Liver (tissue), 9 donors: ENCODE data around the gene APOE. TPM values are rescaled to one million over a fixed set of nuclear protein-coding genes. Genes with fewer than 3 reads are reported as not detected.

Experiments used
- DNase-seq: peaks from one replicate; pipeline ENCODE4 v3.0.0-alpha.2; 2017; ENCODE audit warnings: low spot score
- H3K27ac ChIP-seq, 2 donors: one replicate each; pipeline ENCODE4 v1.7.0; 2013; ENCODE audit warnings: inconsistent platforms in 2 of 2, low read length in 2 of 2, control low read depth in 1 of 2, low read depth in 1 of 2, mild to moderate bottlenecking in 1 of 2
- H3K27me3 ChIP-seq, 4 donors: one replicate each; pipeline versions ENCODE4 v1.6.1 to v1.7.0; 2013; ENCODE audit warnings: low read length in 3 of 4, inconsistent platforms in 1 of 4, mild to moderate bottlenecking in 1 of 4, moderate library complexity in 1 of 4; ENCODE audit not compliant: control insufficient read depth in 4 of 4, insufficient read depth in 4 of 4
- H3K36me3 ChIP-seq, 4 donors: one replicate each; pipeline versions ENCODE4 v1.6.1 to v1.7.0; 2013; ENCODE audit warnings: low read length in 3 of 4, mild to moderate bottlenecking in 3 of 4, low read depth in 1 of 4, moderate library complexity in 1 of 4; ENCODE audit not compliant: control insufficient read depth in 4 of 4, insufficient read depth in 3 of 4
- H3K4me1 ChIP-seq, 4 donors: one replicate each; pipeline versions ENCODE4 v1.6.1 to v1.7.0; 2013; ENCODE audit warnings: low read length in 3 of 4, mild to moderate bottlenecking in 3 of 4, moderate library complexity in 1 of 4; ENCODE audit not compliant: control insufficient read depth in 4 of 4, insufficient read depth in 4 of 4
- H3K4me3 ChIP-seq, 3 donors: one replicate each; pipeline versions ENCODE4 v1.6.1 to v1.7.0; 2013; ENCODE audit warnings: low read length in 3 of 3, control low read depth in 1 of 3, low read depth in 1 of 3, mild to moderate bottlenecking in 1 of 3
- H3K9ac ChIP-seq, 2 donors: one replicate each; pipeline ENCODE4 v1.7.0; 2013; ENCODE audit warnings: low read length in 2 of 2, mild to moderate bottlenecking in 2 of 2, moderate library complexity in 2 of 2, control low read depth in 1 of 2, low read depth in 1 of 2
- H3K9me3 ChIP-seq, 4 donors: one replicate each; pipeline versions ENCODE4 v1.6.1 to v1.7.0; 2013; ENCODE audit warnings: low read length in 3 of 4; ENCODE audit not compliant: control insufficient read depth in 4 of 4
- FOXA2 ChIP-seq: IDR thresholded peaks from 2 replicates; pipeline ENCODE4 v1.6.1; 2016; ENCODE audit warnings: antibody characterized with exemption
- GABPA ChIP-seq, 2 donors: IDR thresholded peaks in 1 of 2; conservative IDR thresholded peaks in 1 of 2; 2 replicates each; pipeline ENCODE4 v1.6.1; 2016; ENCODE audit warnings: antibody characterized with exemption in 2 of 2, mild to moderate bottlenecking in 1 of 2, moderate library complexity in 1 of 2
- HNF4A ChIP-seq, 2 donors: conservative IDR thresholded peaks; 2 replicates each; pipeline ENCODE4 v1.6.1; 2016; ENCODE audit warnings: antibody characterized with exemption in 2 of 2, mild to moderate bottlenecking in 2 of 2
- HNF4G ChIP-seq: IDR thresholded peaks from 2 replicates; pipeline ENCODE4 v1.6.1; 2016; ENCODE audit warnings: antibody characterized with exemption
- JUND ChIP-seq, 2 donors: IDR thresholded peaks; 2 replicates each; pipeline ENCODE4 v1.6.1; 2016; ENCODE audit warnings: antibody characterized with exemption in 2 of 2
- RXRA ChIP-seq, 2 donors: IDR thresholded peaks; 2 replicates each; pipeline ENCODE4 v1.6.1; 2017 to 2018; ENCODE audit warnings: antibody characterized with exemption in 2 of 2, mild to moderate bottlenecking in 1 of 2
- SP1 ChIP-seq: IDR thresholded peaks from 2 replicates; pipeline ENCODE4 v1.6.1; 2018; ENCODE audit warnings: antibody characterized with exemption, mild to moderate bottlenecking
- WGBS: extraction: QIAGEN DNeasy Blood & Tissue Kit; methylation state at CpG from one replicate; pipeline ENCODE4 v1.1.7; 2013; 5-methylcytosine and 5-hydroxymethylcytosine counted together
- polyA plus RNA-seq, 2 donors: library from polyadenylated mRNA; stranded (reverse) in 1 of 2; unstranded in 1 of 2; fragments of 200-250 nt in 1 of 2; fragments of >200 nt in 1 of 2; fragmentation: Nextera tagmentation in 1 of 2; extraction: Ambion mirVana in 1 of 2; gene quantifications; one replicate each; pipeline versions ENCODE4 v1.2.1 to v1.2.3, GENCODE V29; 2013 to 2015
- total RNA-seq, 2 donors: library from RNA; depleted of rRNA; stranded (reverse); fragments of >200 nt; gene quantifications; one replicate each; pipeline ENCODE4 v1.2.3, GENCODE V29; 2014
- TF ChIP-seq, protein P1 (sequence below): IDR thresholded peaks from 2 replicates; pipeline ENCODE4 v1.6.1; 2016; ENCODE audit warnings: antibody characterized with exemption, mild to moderate bottlenecking
- TF ChIP-seq, protein P2 (sequence below): IDR thresholded peaks from 2 replicates; pipeline ENCODE4 v1.6.1; 2016; ENCODE audit warnings: antibody characterized with exemption
- TF ChIP-seq, protein P3 (sequence below): fragments of 150-350 bp; IDR thresholded peaks from 2 replicates; pipeline ENCODE4 v1.5.1; 2017; ENCODE audit warnings: improper control_type of control experiment, low read depth, low read length; ENCODE audit not compliant: missing input control
- TF ChIP-seq, protein P4 (sequence below): IDR thresholded peaks from 2 replicates; pipeline ENCODE4 v1.6.1; 2016; ENCODE audit warnings: antibody characterized with exemption
- donor health status: healthy.
- donor health status: healthy.
- donor health status: healthy.
- donor health status: healthy.
- donor health status: healthy.

APOE gene
- total and polyA plus RNA-seq, 4 donors, result 1,884 to 5,263 (median 3,713) TPM

DNA sequence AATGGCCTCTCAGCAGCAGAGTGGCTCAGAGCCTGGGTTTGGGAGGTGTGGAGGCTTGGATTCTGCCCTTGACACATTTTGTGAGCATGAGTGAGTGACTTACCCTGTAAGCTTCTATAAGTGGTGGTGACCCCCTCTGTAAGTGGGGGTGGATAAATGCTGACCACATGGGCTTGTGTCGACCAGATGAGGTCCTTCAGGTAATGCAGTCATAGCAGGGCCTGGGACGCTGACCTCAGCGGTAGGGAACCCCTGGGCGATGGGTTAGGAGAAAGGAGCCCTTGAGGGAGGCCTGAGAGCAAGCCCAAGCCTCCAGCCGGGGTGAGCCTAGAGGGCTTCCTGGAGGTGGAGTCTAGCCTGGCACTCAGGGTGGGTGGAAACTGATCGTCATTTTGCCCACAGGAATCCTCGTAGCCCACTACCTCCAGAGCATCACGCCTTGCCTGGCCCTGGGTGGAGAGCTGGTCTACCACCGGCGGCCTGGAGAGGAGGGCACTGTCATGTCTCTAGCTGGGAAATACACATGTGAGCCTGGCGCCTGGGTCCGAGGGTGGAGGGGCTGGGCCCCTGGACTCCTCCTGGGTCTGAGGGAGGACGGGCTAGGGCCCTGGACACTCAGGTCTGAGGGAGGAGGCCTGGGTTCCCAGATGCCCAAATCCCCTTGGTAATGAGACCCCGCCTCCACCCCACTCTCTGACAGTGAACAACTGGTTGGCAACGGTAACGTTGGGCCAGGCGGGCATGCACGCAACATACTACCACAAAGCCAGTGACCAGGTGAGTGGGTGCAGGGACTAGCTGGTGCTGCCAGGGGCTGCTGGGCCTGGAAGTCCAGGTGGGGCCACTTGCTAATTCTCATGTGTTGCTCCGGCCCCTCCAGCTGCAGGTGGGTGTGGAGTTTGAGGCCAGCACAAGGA lies 5.0 kb upstream of the APOE start (continued):
- TF ChIP-seq, protein P1, sequence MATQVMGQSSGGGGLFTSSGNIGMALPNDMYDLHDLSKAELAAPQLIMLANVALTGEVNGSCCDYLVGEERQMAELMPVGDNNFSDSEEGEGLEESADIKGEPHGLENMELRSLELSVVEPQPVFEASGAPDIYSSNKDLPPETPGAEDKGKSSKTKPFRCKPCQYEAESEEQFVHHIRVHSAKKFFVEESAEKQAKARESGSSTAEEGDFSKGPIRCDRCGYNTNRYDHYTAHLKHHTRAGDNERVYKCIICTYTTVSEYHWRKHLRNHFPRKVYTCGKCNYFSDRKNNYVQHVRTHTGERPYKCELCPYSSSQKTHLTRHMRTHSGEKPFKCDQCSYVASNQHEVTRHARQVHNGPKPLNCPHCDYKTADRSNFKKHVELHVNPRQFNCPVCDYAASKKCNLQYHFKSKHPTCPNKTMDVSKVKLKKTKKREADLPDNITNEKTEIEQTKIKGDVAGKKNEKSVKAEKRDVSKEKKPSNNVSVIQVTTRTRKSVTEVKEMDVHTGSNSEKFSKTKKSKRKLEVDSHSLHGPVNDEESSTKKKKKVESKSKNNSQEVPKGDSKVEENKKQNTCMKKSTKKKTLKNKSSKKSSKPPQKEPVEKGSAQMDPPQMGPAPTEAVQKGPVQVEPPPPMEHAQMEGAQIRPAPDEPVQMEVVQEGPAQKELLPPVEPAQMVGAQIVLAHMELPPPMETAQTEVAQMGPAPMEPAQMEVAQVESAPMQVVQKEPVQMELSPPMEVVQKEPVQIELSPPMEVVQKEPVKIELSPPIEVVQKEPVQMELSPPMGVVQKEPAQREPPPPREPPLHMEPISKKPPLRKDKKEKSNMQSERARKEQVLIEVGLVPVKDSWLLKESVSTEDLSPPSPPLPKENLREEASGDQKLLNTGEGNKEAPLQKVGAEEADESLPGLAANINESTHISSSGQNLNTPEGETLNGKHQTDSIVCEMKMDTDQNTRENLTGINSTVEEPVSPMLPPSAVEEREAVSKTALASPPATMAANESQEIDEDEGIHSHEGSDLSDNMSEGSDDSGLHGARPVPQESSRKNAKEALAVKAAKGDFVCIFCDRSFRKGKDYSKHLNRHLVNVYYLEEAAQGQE, result no peak
- TF ChIP-seq GABPA (IDR thresholded peaks at IDR 0.05 in 1 of 2, conservative IDR thresholded peaks at IDR 0.05 in 1 of 2) (no peak), JUND (IDR thresholded peaks at IDR 0.05) (no peak)

DNA sequence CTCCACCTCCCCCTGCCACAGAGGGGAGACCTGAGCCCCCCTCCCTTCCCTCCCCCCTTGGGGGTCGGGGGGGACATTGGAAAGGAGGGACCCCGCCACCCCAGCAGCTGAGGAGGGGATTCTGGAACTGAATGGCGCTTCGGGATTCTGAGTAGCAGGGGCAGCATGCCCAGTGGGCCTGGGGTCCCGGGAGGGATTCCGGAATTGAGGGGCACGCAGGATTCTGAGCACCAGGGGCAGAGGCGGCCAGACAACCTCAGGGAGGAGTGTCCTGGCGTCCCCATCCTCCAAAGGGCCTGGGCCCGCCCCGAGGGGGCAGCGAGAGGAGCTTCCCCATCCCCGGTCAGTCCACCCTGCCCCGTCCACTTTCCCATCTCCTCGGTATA lies 2.4 kb upstream of the APOE start:
- H3K4me3 ChIP-seq, result no peak overlapping the region
- H3K27ac ChIP-seq, result no peak overlapping the region
- no peaks in the 10 kb centered on the region for H3K9me3 ChIP-seq
- 64% methylated on average over 15 of the region's 15 CpGs for WGBS
- no peaks in the 10 kb centered on the region for H3K27me3 ChIP-seq
- DNase-seq, result no peak
- H3K4me1 ChIP-seq, result peaks cover 13 to 53% (median 38%) of the 10 kb centered on the region in 4 donors
- H3K36me3 ChIP-seq, result peaks cover 0 to 26% (median 5%) of the 10 kb centered on the region in 4 donors
- TF ChIP-seq, protein P2, sequence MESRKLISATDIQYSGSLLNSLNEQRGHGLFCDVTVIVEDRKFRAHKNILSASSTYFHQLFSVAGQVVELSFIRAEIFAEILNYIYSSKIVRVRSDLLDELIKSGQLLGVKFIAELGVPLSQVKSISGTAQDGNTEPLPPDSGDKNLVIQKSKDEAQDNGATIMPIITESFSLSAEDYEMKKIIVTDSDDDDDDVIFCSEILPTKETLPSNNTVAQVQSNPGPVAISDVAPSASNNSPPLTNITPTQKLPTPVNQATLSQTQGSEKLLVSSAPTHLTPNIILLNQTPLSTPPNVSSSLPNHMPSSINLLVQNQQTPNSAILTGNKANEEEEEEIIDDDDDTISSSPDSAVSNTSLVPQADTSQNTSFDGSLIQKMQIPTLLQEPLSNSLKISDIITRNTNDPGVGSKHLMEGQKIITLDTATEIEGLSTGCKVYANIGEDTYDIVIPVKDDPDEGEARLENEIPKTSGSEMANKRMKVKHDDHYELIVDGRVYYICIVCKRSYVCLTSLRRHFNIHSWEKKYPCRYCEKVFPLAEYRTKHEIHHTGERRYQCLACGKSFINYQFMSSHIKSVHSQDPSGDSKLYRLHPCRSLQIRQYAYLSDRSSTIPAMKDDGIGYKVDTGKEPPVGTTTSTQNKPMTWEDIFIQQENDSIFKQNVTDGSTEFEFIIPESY, result no peak
- TF ChIP-seq JUND (IDR thresholded peaks at IDR 0.05), result no peak
- H3K9ac ChIP-seq, result no peak overlapping the region

DNA sequence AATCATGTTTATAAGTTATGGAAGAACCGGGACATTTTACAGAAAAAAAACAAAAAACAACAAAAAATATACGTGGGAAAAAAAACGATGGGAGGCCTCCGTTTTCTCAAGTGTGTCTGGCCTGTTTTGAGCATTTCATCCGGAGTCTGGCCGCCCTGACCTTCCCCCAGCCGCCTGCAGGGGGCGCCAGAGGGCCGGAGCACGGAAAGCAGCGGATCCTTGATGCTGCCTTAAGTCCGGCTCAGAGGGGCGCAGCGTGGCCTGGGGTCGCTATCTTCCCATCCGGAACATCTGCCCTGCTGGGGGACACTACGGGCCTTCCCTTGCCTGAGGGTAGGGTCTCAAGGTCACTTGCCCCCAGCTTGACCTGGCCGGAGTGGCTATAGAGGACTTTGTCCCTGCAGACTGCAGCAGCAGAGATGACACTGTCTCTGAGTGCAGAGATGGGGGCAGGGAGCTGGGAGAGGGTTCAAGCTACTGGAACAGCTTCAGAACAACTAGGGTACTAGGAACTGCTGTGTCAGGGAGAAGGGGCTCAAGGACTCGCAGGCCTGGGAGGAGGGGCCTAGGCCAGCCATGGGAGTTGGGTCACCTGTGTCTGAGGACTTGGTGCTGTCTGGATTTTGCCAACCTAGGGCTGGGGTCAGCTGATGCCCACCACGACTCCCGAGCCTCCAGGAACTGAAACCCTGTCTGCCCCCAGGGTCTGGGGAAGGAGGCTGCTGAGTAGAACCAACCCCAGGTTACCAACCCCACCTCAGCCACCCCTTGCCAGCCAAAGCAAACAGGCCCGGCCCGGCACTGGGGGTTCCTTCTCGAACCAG lies 1.8 kb upstream of the APOE start:
- no peaks in the 10 kb centered on the region for H3K9me3 ChIP-seq
- H3K4me1 ChIP-seq, result peaks cover 13 to 59% (median 40%) of the 10 kb centered on the region in 4 donors
- peak overlapping the region in 2 of 3 donors; percentile 25 to 32 for H3K4me3 ChIP-seq
- H3K9ac ChIP-seq, result peak overlapping the region in 1 of 2 donors; percentile 2
- peak; percentile 90 for DNase-seq
- peak overlapping the region; percentile 78 to 88 for H3K27ac ChIP-seq
- 8% methylated on average over 24 of the region's 24 CpGs for WGBS
- peaks cover 0 to 26% (median 4%) of the 10 kb centered on the region in 4 donors for H3K36me3 ChIP-seq
- no peaks in the 10 kb centered on the region for H3K27me3 ChIP-seq
- TF ChIP-seq FOXA2 (no peak), SP1 (peak; percentile 98), RXRA (IDR thresholded peaks at IDR 0.05) (peak; percentile 92 to 97), HNF4A (conservative IDR thresholded peaks at IDR 0.05) (peak; percentile 90 to 95), JUND (IDR thresholded peaks at IDR 0.05) (peak; percentile 66 to 69), HNF4G (peak; percentile 92)
- TF ChIP-seq, protein P1, result peak; percentile 41
- TF ChIP-seq, protein P2, result no peak
- TF ChIP-seq, protein P3, sequence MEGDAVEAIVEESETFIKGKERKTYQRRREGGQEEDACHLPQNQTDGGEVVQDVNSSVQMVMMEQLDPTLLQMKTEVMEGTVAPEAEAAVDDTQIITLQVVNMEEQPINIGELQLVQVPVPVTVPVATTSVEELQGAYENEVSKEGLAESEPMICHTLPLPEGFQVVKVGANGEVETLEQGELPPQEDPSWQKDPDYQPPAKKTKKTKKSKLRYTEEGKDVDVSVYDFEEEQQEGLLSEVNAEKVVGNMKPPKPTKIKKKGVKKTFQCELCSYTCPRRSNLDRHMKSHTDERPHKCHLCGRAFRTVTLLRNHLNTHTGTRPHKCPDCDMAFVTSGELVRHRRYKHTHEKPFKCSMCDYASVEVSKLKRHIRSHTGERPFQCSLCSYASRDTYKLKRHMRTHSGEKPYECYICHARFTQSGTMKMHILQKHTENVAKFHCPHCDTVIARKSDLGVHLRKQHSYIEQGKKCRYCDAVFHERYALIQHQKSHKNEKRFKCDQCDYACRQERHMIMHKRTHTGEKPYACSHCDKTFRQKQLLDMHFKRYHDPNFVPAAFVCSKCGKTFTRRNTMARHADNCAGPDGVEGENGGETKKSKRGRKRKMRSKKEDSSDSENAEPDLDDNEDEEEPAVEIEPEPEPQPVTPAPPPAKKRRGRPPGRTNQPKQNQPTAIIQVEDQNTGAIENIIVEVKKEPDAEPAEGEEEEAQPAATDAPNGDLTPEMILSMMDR, result peak; percentile 98
- TF ChIP-seq, protein P4, sequence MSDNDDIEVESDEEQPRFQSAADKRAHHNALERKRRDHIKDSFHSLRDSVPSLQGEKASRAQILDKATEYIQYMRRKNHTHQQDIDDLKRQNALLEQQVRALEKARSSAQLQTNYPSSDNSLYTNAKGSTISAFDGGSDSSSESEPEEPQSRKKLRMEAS, result no peak
